Glutamatergic neuron (in vitro differentiated cells): ENCODE data around the gene CDC37. TPM values are rescaled to one million over a fixed set of nuclear protein-coding genes. Genes with fewer than 3 reads are reported as not detected.

ENCODE experiments used
- DNase-seq: peaks from one replicate; pipeline ENCODE4 v3.0.0; 2022
- H3K27ac Mint-ChIP-seq: one replicate; pipeline ENCODE4 v1.8.0; 2020; ENCODE audit warnings: mild to moderate bottlenecking, mixed read lengths, inconsistent platforms; ENCODE audit not compliant: unreplicated experiment
- H3K27me3 Mint-ChIP-seq: one replicate; pipeline ENCODE4 v1.8.0; 2020; ENCODE audit warnings: mild to moderate bottlenecking, moderate library complexity, mixed read lengths, inconsistent platforms; ENCODE audit not compliant: unreplicated experiment
- H3K36me3 Mint-ChIP-seq: one replicate; pipeline ENCODE4 v1.8.0; 2020; ENCODE audit warnings: mild to moderate bottlenecking, mixed read lengths, inconsistent platforms; ENCODE audit not compliant: unreplicated experiment
- H3K4me1 Mint-ChIP-seq: one replicate; pipeline ENCODE4 v1.8.0; 2020; ENCODE audit warnings: mild to moderate bottlenecking, low read depth, mixed read lengths, inconsistent platforms; ENCODE audit not compliant: unreplicated experiment
- H3K4me3 Mint-ChIP-seq: one replicate; pipeline ENCODE4 v1.8.0; 2020; ENCODE audit warnings: mild to moderate bottlenecking, mixed read lengths, inconsistent platforms; ENCODE audit not compliant: unreplicated experiment
- H3K9me3 Mint-ChIP-seq: one replicate; pipeline ENCODE4 v1.8.0; 2020; ENCODE audit warnings: mild to moderate bottlenecking, moderate library complexity, mixed read lengths, inconsistent platforms; ENCODE audit not compliant: unreplicated experiment
- total RNA-seq: library from RNA; stranded (reverse); fragmentation: NEBNext Ultra II Directional; extraction: Animal tissue kit (Norgen Biotek cat#: 25700); gene quantifications from one replicate; pipeline ENCODE4 v1.2.1, GENCODE V29; 2021; ENCODE audit not compliant: unreplicated experiment
- TF ChIP-seq, protein P1 (sequence below): fragments of 200-600 bp; sonication (generic); IDR thresholded peaks from one replicate; pipeline ENCODE4 v1.5.0; 2021; ENCODE audit not compliant: partially characterized antibody, unreplicated experiment

Gene CDC37
- total RNA-seq, 1 donor from 2014 or later: 128 TPM

DNA sequence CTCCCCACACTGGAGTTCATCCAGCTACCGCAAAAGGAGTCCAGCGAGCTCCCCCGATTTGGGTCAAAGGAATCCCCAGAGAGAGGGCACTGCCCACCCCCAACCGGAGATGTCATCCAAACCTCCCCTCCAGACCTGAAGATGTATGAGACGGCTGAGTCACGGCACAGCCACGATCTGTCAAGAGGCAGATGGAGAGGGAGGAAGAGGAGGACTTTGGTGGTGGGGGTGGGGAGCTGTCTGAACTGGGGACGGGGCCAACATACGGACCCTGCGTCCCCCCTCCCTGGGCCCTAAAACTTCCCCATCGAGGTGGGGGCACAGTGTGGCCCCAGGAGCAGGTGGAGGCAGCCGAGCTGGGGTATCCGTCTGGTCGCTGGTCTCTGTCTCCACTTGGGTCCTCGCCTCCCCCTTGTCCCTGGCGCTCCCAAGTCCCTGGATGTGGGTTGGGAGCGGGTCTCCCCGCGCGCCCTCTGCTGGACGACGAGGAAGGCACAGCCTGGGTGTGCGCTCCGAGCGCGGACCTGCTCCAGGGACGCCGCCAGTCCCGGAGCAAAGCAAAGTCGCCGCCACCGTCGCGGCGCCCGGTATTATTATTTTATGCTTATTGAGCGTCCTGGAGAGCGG, 20.8 kb upstream of the CDC37 start:
- TF ChIP-seq, protein P1, sequence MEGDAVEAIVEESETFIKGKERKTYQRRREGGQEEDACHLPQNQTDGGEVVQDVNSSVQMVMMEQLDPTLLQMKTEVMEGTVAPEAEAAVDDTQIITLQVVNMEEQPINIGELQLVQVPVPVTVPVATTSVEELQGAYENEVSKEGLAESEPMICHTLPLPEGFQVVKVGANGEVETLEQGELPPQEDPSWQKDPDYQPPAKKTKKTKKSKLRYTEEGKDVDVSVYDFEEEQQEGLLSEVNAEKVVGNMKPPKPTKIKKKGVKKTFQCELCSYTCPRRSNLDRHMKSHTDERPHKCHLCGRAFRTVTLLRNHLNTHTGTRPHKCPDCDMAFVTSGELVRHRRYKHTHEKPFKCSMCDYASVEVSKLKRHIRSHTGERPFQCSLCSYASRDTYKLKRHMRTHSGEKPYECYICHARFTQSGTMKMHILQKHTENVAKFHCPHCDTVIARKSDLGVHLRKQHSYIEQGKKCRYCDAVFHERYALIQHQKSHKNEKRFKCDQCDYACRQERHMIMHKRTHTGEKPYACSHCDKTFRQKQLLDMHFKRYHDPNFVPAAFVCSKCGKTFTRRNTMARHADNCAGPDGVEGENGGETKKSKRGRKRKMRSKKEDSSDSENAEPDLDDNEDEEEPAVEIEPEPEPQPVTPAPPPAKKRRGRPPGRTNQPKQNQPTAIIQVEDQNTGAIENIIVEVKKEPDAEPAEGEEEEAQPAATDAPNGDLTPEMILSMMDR: peak; percentile 97
- Mint-ChIP-seq H3K9me3 (peaks cover 9% of the 10 kb centered on the region), H3K27ac (no peak overlapping the region), H3K27me3 (peaks cover 32% of the 10 kb centered on the region), H3K4me3 (no peak overlapping the region), H3K4me1 (peaks cover 18% of the 10 kb centered on the region), H3K36me3 (no peaks in the 10 kb centered on the region)
- DNase-seq: peak; percentile 95

DNA sequence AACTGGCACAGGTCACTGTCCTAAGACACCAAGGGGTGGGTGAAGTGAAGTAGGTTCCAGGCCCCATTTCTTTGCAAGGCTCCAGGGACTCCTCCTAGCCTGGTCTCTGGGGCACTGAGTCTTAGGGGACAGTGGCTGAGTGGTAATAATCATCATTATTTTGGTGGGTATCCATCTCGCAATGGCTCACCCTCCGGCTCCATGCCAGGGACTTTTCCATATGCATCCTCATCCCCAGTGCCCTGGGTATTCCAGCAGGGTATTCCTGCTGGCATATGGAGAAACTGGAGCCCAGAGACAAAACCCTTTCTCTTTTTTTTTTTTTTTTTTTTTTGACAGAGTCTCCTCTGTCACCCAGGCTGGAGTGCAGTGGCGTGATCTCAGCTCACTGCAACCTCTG, 19.5 kb upstream of the CDC37 start:
- Mint-ChIP-seq H3K36me3 (no peaks in the 10 kb centered on the region), H3K27me3 (peaks cover 32% of the 10 kb centered on the region), H3K9me3 (peaks cover 10% of the 10 kb centered on the region), H3K4me3 (no peak overlapping the region), H3K4me1 (peaks cover 22% of the 10 kb centered on the region), H3K27ac (no peak overlapping the region)
- TF ChIP-seq, protein P1: no peak
- DNase-seq: no peak

DNA sequence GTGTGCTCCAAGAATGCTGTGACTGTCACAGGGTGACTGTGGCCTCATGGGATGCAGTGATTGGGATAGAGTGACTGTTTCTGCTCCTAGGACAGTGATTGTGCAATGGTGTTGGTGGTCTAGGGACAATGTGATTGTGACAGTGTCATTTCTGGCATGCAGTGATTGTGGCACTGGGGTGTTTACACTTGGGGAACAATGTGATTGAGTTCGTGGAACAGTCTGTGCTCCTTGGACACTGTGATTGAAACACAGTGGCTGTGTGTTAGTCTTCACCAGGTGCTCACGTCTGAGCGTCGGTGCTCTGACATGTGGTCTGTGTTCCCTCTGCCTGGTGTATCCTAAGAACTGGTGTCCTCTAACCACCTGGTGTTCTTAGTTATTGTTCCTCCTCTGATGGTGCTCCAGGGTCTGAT, 18.7 kb upstream of the CDC37 start:
- H3K36me3 Mint-ChIP-seq: no peaks in the 10 kb centered on the region
- peak overlapping the region; percentile 90 for H3K4me3 Mint-ChIP-seq
- peaks cover 22% of the 10 kb centered on the region for H3K4me1 Mint-ChIP-seq
- peaks cover 30% of the 10 kb centered on the region for H3K27me3 Mint-ChIP-seq
- peak overlapping the region; percentile 22 for H3K27ac Mint-ChIP-seq
- DNase-seq: no peak
- peaks cover 12% of the 10 kb centered on the region for H3K9me3 Mint-ChIP-seq
- TF ChIP-seq, protein P1: no peak

DNA sequence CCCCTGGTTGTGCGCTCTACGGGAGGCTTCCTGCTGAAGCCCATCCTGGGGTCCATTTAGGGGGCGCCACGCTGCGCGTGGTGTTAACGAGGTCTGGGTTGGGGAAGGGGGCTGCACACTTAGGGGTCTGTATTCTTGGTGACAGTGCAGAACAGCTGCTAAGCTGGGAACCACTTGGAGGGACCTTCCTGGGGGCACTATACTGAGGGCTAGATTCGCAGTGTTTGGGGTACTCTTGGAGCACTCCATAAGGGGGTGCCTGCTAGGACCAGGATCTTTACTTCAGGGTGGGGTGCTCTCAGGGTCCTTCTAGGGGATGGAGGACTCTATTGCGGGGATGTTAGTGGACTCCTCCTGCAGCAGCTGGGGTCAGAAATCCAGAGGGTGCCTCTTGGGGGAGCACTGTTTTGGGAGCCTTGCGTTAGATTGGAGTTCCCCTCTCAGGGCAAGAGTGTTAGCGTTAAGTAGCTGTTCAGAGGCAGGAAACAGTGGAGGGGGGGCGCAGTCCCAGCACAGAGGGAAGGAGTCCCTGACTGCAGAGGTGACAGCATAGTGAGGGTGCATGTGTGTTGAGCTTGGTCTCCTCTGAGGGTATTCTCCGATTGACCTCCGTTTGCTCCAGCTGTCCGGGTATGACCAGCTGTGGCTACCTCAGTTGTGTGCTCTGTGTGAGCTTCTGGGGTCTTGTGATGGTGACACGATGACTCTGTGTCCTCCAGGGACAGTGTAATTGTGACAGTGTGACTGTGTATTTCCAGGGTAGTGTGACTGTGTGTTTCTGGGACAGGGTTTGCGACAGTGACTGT, 18.1 kb upstream of the CDC37 start:
- Mint-ChIP-seq H3K4me1 (peaks cover 22% of the 10 kb centered on the region), H3K27ac (peak overlapping the region; percentile 22), H3K36me3 (no peaks in the 10 kb centered on the region), H3K27me3 (peaks cover 30% of the 10 kb centered on the region), H3K9me3 (peaks cover 14% of the 10 kb centered on the region), H3K4me3 (peak overlapping the region; percentile 90)
- TF ChIP-seq, protein P1: peak; percentile 40
- DNase-seq: no peak
